HepG2 (cell line): ENCODE results near the gene CR1L. TPM values are rescaled to one million over a fixed set of nuclear protein-coding genes. Genes with fewer than 3 reads are reported as not detected.

Experiments
- ARID4A ChIP-seq: sonication (generic); formaldehyde crosslinking; IDR thresholded peaks from 2 replicates; pipeline ENCODE4 v1.5.0; 2020; ENCODE audit warnings: mild to moderate bottlenecking, missing genetic modification reagents, borderline replicate concordance
- GZF1 ChIP-seq: sonication (generic); formaldehyde crosslinking; IDR thresholded peaks from 2 replicates; pipeline ENCODE4 v1.5.1; 2020; ENCODE audit warnings: mild to moderate bottlenecking, missing genetic modification reagents
- JARID2 ChIP-seq: sonication (generic); formaldehyde crosslinking; IDR thresholded peaks from 2 replicates; pipeline ENCODE4 v1.8.1; 2023; ENCODE audit warnings: missing genetic modification reagents, inconsistent platforms; ENCODE audit not compliant: insufficient replicate concordance
- MAFK ChIP-seq, 2 experiments: IDR thresholded peaks in 1 of 2; conservative IDR thresholded peaks in 1 of 2; 2 replicates each; pipeline ENCODE4 v1.6.1; 2011; ENCODE audit warnings: improper control_type of control experiment in 2 of 2, low read length in 2 of 2
- NR0B2 ChIP-seq: sonication (generic); formaldehyde crosslinking; IDR thresholded peaks from 2 replicates; pipeline ENCODE4 v1.4.0; 2020; ENCODE audit warnings: mild to moderate bottlenecking, missing genetic modification reagents
- NRL ChIP-seq: sonication (generic); formaldehyde crosslinking; IDR thresholded peaks from 2 replicates; pipeline ENCODE4 v1.5.0; 2020; ENCODE audit warnings: missing genetic modification reagents, mild to moderate bottlenecking, moderate library complexity, borderline replicate concordance
- PREB ChIP-seq: sonication (generic); formaldehyde crosslinking; IDR thresholded peaks from 2 replicates; pipeline ENCODE4 v1.4.0; 2020; ENCODE audit warnings: missing genetic modification reagents
- RNF2 ChIP-seq: fragments of 450-650 bp; conservative IDR thresholded peaks from 2 replicates; pipeline ENCODE4 v1.6.1; 2016; ENCODE audit warnings: low read depth
- SATB2 ChIP-seq: sonication (generic); formaldehyde crosslinking; IDR thresholded peaks from 2 replicates; pipeline ENCODE4 v1.5.0; 2020; ENCODE audit warnings: missing genetic modification reagents
- SMAD1 ChIP-seq: sonication (generic); formaldehyde crosslinking; IDR thresholded peaks from 2 replicates; pipeline ENCODE4 v1.4.0; 2020; ENCODE audit warnings: missing genetic modification reagents, low read depth, mild to moderate bottlenecking, borderline replicate concordance
- SNAPC5 ChIP-seq: sonication (generic); formaldehyde crosslinking; IDR thresholded peaks from 2 replicates; pipeline ENCODE4 v1.8.1; 2023; ENCODE audit warnings: mild to moderate bottlenecking, missing genetic modification reagents, borderline replicate concordance
- SOX6 ChIP-seq, 2 experiments: fragments of 450-650 bp in 1 of 2; sonication (generic) in 1 of 2; formaldehyde crosslinking in 1 of 2; IDR thresholded peaks; 2 replicates each; pipeline versions ENCODE4 v1.4.0 to v1.6.1; 2017 to 2020; ENCODE audit warnings: antibody characterized with exemption in 1 of 2, mild to moderate bottlenecking in 1 of 2, missing genetic modification reagents in 1 of 2
- TOE1 ChIP-seq: sonication (generic); formaldehyde crosslinking; IDR thresholded peaks from 2 replicates; pipeline ENCODE4 v1.4.0; 2020; ENCODE audit warnings: mild to moderate bottlenecking, missing genetic modification reagents
- ZBTB2 ChIP-seq: sonication (generic); formaldehyde crosslinking; IDR thresholded peaks from 2 replicates; pipeline ENCODE4 v1.8.0; 2022; ENCODE audit warnings: low read depth, missing genetic modification reagents
- ZBTB7A ChIP-seq: sonication (generic); formaldehyde crosslinking; IDR thresholded peaks from 2 replicates; pipeline ENCODE4 v1.8.0; 2022; ENCODE audit warnings: mild to moderate bottlenecking, missing genetic modification reagents
- ZMYM2 ChIP-seq: sonication (generic); formaldehyde crosslinking; IDR thresholded peaks from 2 replicates; pipeline ENCODE4 v1.8.0; 2022; ENCODE audit warnings: mild to moderate bottlenecking, missing genetic modification reagents
- ZNF232 ChIP-seq: sonication (generic); formaldehyde crosslinking; IDR thresholded peaks from 2 replicates; pipeline ENCODE4 v1.4.0; 2020; ENCODE audit warnings: missing genetic modification reagents, borderline replicate concordance
- ZNF256 ChIP-seq: sonication (generic); formaldehyde crosslinking; conservative IDR thresholded peaks from 2 replicates; pipeline ENCODE4 v1.4.0; 2020; ENCODE audit warnings: missing genetic modification reagents
- ZNF543 ChIP-seq: sonication (generic); formaldehyde crosslinking; IDR thresholded peaks from 2 replicates; pipeline ENCODE4 v1.4.0; 2020; ENCODE audit warnings: mild to moderate bottlenecking, missing genetic modification reagents
- ZNF547 ChIP-seq: sonication (generic); formaldehyde crosslinking; IDR thresholded peaks from 2 replicates; pipeline ENCODE4 v1.5.1; 2020; ENCODE audit warnings: mild to moderate bottlenecking, missing genetic modification reagents
- ZSCAN25 ChIP-seq: sonication (generic); formaldehyde crosslinking; IDR thresholded peaks from 2 replicates; pipeline ENCODE4 v1.8.0; 2022; ENCODE audit warnings: mild to moderate bottlenecking, missing genetic modification reagents
- polyA plus RNA-seq, 8 experiments: library from polyadenylated mRNA; depleted of rRNA in 3 of 8; stranded (reverse) in 7 of 8; unstranded in 1 of 8; fragments of >200 nt; fragmentation: Illumina TruSeq in 4 of 8; extraction: Trizol in 4 of 8; gene quantifications; 2 replicates each; pipeline versions ENCODE4 v1.2.1 to v1.2.3, GENCODE V29; 2011 to 2016; ENCODE audit warnings: low read depth in 4 of 8, missing spikeins in 1 of 8, mixed read lengths in 1 of 8; ENCODE audit not compliant: insufficient read depth in 1 of 8
- total RNA-seq, 5 experiments: library from RNA; depleted of rRNA; stranded (reverse); fragments of >200 nt; fragmentation: Illumina TruSeq; extraction: Trizol; gene quantifications; 2 replicates each; pipeline ENCODE4 v1.2.3, GENCODE V29; 2016; ENCODE audit warnings: low read depth in 1 of 5

CR1L gene
- total and polyA plus RNA-seq, 2 of the 13 experiments (the other 11 are each of a cell fraction or from before 2014, with no cell fraction given), result not detected

GRCh38 chr1:207751790-207752455, 107.0 kb downstream of the CR1L start, which contains the start of gene CD46 (continued):
- no peak for TF ChIP-seq ZBTB2
- no peak for TF ChIP-seq PREB
- peak; percentile 18; the same call in 1 of the 2 replicates for TF ChIP-seq NRL (CRISPR knock-in tag)
- peak; percentile 93; the same call in 1 of the 2 replicates for TF ChIP-seq SMAD1 (CRISPR knock-in tag)
- TF ChIP-seq GZF1 (CRISPR knock-in tag), result no peak
- no peak for TF ChIP-seq TOE1 (CRISPR knock-in tag)
- TF ChIP-seq SOX6 (IDR thresholded peaks at IDR 0.05), result no peak
- no peak; the same call in 1 of the 2 replicates for TF ChIP-seq SOX6 (CRISPR knock-in tag; IDR thresholded peaks at IDR 0.05)
- peak; percentile 79 for TF ChIP-seq ARID4A
- TF ChIP-seq JARID2 (CRISPR knock-in tag), result no peak
- TF ChIP-seq ZBTB7A (CRISPR knock-in tag), result no peak
- TF ChIP-seq ZNF547, result no peak; the same call in 1 of the 2 replicates
- TF ChIP-seq ZNF256 (CRISPR knock-in tag), result no peak
- TF ChIP-seq MAFK (conservative IDR thresholded peaks at IDR 0.05 in 1 of 2, IDR thresholded peaks at IDR 0.05 in 1 of 2; ENCODE audit: low read length in 2 of 2), result no peak
- no peak for TF ChIP-seq SATB2 (CRISPR knock-in tag)
- no peak for TF ChIP-seq NR0B2 (CRISPR knock-in tag)
- no peak for TF ChIP-seq ZSCAN25 (CRISPR knock-in tag)
- no peak for TF ChIP-seq SNAPC5 (CRISPR knock-in tag)
- no peak for TF ChIP-seq ZMYM2 (CRISPR knock-in tag)
- 0 out of 2 replicates have a peak, but pooled peaks have one; percentile 43 for TF ChIP-seq ZNF543 (CRISPR knock-in tag)
- no peak; the same call in 1 of the 2 replicates for TF ChIP-seq RNF2
- no peak for TF ChIP-seq ZNF232
